ENCODE results near the gene CRTC2. TPM values are rescaled to one million over a fixed set of nuclear protein-coding genes. Genes with fewer than 3 reads are reported as not detected.
"Not testable (repeated sequence)": the region's sequence is repeated elsewhere in the genome, so short reads cannot be mapped to it uniquely, and the experiment has no call there.

The CRTC2 gene
- total RNA-seq, 1 donor from 2014 or later = 15.3 TPM

- no peak for DNase-seq (ENCODE audit: extremely low read depth, low read depth, low spot score)
Measured at GRCh38 chr1:153929981-153930948, 28.1 kb downstream of the CRTC2 start.

GRCh38 chr1:153929426-153929825 is 29.0 kb downstream of the CRTC2 start:
- no peak for DNase-seq (ENCODE audit: extremely low read depth, low read depth, low spot score)

- no peak for DNase-seq (ENCODE audit: extremely low read depth, low read depth, low spot score)
Measured at GRCh38 chr1:153928791-153929341, 29.5 kb downstream of the CRTC2 start.

GRCh38 chr1:153928245-153928644 is 30.2 kb downstream of the CRTC2 start:
- DNase-seq (ENCODE audit: extremely low read depth, low read depth, low spot score) = no peak

- no peak for DNase-seq (ENCODE audit: extremely low read depth, low read depth, low spot score)
Measured at GRCh38 chr1:153926405-153926804, 32.0 kb downstream of the CRTC2 start.

- peak; percentile 98 for DNase-seq (ENCODE audit: extremely low read depth, low read depth, low spot score)
Measured at GRCh38 chr1:153922972-153923925, 35.2 kb downstream of the CRTC2 start, which contains the start of gene GATAD2B. Gene GATAD2B, minus strand, starts transcription at chr1:153922972. Its CDS starts 94,625 bp downstream, at chr1:153828347.

GRCh38 chr1:153922076-153922971 is 36.1 kb downstream of the CRTC2 start:
- no peak for DNase-seq (ENCODE audit: extremely low read depth, low read depth, low spot score)

- no peak for DNase-seq (ENCODE audit: extremely low read depth, low read depth, low spot score)
Measured at GRCh38 chr1:153921803-153922075, 36.7 kb downstream of the CRTC2 start.

- DNase-seq (ENCODE audit: extremely low read depth, low read depth, low spot score) = no peak
Measured at GRCh38 chr1:153921080-153921802, 37.2 kb downstream of the CRTC2 start.

GRCh38 chr1:153919876-153920852 is 38.2 kb downstream of the CRTC2 start:
- DNase-seq (ENCODE audit: extremely low read depth, low read depth, low spot score) = no peak

GRCh38 chr1:153916297-153916696 is 42.1 kb downstream of the CRTC2 start:
- no peak for DNase-seq (ENCODE audit: extremely low read depth, low read depth, low spot score)

GRCh38 chr1:153912349-153912748 is 46.1 kb downstream of the CRTC2 start:
- DNase-seq (ENCODE audit: extremely low read depth, low read depth, low spot score) = no peak

GRCh38 chr1:153910560-153910959 is 47.9 kb downstream of the CRTC2 start:
- DNase-seq (ENCODE audit: extremely low read depth, low read depth, low spot score) = not testable (repeated sequence)

- no peak for DNase-seq (ENCODE audit: extremely low read depth, low read depth, low spot score)
Measured at GRCh38 chr1:153908071-153908470, 50.3 kb downstream of the CRTC2 start.

- no peak for DNase-seq (ENCODE audit: extremely low read depth, low read depth, low spot score)
Measured at GRCh38 chr1:153907134-153907533, 51.3 kb downstream of the CRTC2 start.

- no peak for DNase-seq (ENCODE audit: extremely low read depth, low read depth, low spot score)
Measured at GRCh38 chr1:153906396-153906795, 52.0 kb downstream of the CRTC2 start.

- DNase-seq (ENCODE audit: extremely low read depth, low read depth, low spot score) = not testable (repeated sequence)
Measured at GRCh38 chr1:153905908-153906307, 52.5 kb downstream of the CRTC2 start.

GRCh38 chr1:153903841-153904455 is 54.5 kb downstream of the CRTC2 start:
- DNase-seq (ENCODE audit: extremely low read depth, low read depth, low spot score) = no peak
